ENCODE data around the gene PHEX.

The PHEX gene

GRCh38 chrX:22203186-22203585, 171.1 kb downstream of the PHEX start:
- H3K4me3 ChIP-seq (ENCODE audit: low read depth, low read length): no peak overlapping the region
- TF ChIP-seq CTCF (IDR thresholded peaks at IDR 0.05; ENCODE audit: low read depth, low read length): no peak

- TF ChIP-seq CTCF (IDR thresholded peaks at IDR 0.05; ENCODE audit: low read depth, low read length): no peak
- no peak overlapping the region for H3K4me3 ChIP-seq (ENCODE audit: low read depth, low read length)
Measured at GRCh38 chrX:22206781-22207180, 174.7 kb downstream of the PHEX start.

- TF ChIP-seq CTCF (IDR thresholded peaks at IDR 0.05; ENCODE audit: low read depth, low read length): no peak
- H3K4me3 ChIP-seq (ENCODE audit: low read depth, low read length): no peak overlapping the region
Measured at GRCh38 chrX:22220941-22221340, 188.8 kb downstream of the PHEX start.

GRCh38 chrX:22234380-22234779, 202.3 kb downstream of the PHEX start:
- TF ChIP-seq CTCF (IDR thresholded peaks at IDR 0.05; ENCODE audit: low read depth, low read length): no peak
- H3K4me3 ChIP-seq (ENCODE audit: low read depth, low read length): no peak overlapping the region

- no peak for TF ChIP-seq CTCF (IDR thresholded peaks at IDR 0.05; ENCODE audit: low read depth, low read length)
Measured at GRCh38 chrX:22237479-22237878, 205.4 kb downstream of the PHEX start.

GRCh38 chrX:22246620-22247019, 214.5 kb downstream of the PHEX start:
- no peak for TF ChIP-seq CTCF (IDR thresholded peaks at IDR 0.05; ENCODE audit: low read depth, low read length)
- no peak overlapping the region for H3K4me3 ChIP-seq (ENCODE audit: low read depth, low read length)

More at GRCh38 chrX:22237479-22237878, 205.4 kb downstream of the PHEX start:
- no peak overlapping the region for H3K4me3 ChIP-seq (ENCODE audit: low read depth, low read length)

- TF ChIP-seq CTCF (IDR thresholded peaks at IDR 0.05; ENCODE audit: low read depth, low read length): no peak
- H3K4me3 ChIP-seq (ENCODE audit: low read depth, low read length): no peak overlapping the region
Measured at GRCh38 chrX:22247169-22247568, 215.0 kb downstream of the PHEX start.
